ENCODE measurements around the gene UBE2E2.
"Not testable (repeated sequence)": the region's sequence is repeated elsewhere in the genome, so short reads cannot be mapped to it uniquely, and the experiment has no call there.

The UBE2E2 gene

GRCh38 chr3:23594894-23595670 is 392.0 kb downstream of the UBE2E2 start:
- no peak for DNase-seq

DNA sequence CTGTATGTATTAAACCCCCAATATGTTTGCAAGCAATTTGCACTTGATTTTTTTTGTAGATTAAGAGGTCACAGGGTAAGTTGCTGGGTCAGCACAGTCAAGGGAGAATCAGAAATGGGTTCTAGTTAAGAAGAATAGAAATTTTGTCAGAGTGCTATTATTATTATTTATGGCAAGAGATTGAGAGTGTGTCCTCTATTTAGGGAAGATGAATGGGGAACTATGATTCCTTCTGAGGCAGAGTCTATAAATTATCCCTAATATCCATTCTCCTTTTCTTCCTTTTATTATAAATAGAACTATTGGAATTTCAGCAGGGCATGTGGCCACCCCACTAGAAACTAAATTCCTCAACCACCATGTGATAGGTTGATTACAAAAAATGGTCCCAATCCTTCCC is 392.7 kb downstream of the UBE2E2 start:
- DNase-seq: no peak

DNA sequence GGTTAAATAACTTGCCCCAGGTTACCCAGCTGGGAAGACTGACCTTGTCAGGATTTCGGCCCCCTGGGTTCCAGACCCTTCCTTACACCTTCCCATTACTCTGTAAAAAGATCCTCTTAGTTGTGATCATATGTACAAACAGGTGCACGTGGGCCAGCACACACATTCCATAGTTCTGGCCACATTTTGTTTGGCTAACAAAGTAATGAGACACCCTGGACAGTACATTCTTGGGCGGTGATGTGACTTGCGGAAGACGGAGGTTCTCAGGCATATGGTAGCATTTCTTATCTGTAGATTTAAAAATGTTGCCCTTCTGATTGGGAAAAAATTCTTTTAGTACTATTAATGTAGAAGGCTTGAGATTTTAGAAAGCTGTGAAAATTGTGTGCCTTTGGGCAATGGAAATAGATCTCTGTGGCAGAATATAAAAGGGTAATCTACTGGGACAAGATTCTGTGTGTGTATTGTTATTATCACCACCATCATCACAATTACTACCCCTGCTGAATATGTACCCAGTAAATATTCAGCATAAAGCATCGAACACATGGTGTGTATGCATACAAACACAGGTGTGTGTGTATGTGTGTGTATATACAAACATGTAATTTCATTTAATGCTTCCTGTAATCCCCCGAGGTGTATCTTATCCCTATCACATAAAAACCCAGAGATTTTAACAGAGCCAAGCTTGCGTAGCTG is 397.2 kb downstream of the UBE2E2 start:
- DNase-seq: no peak

DNA sequence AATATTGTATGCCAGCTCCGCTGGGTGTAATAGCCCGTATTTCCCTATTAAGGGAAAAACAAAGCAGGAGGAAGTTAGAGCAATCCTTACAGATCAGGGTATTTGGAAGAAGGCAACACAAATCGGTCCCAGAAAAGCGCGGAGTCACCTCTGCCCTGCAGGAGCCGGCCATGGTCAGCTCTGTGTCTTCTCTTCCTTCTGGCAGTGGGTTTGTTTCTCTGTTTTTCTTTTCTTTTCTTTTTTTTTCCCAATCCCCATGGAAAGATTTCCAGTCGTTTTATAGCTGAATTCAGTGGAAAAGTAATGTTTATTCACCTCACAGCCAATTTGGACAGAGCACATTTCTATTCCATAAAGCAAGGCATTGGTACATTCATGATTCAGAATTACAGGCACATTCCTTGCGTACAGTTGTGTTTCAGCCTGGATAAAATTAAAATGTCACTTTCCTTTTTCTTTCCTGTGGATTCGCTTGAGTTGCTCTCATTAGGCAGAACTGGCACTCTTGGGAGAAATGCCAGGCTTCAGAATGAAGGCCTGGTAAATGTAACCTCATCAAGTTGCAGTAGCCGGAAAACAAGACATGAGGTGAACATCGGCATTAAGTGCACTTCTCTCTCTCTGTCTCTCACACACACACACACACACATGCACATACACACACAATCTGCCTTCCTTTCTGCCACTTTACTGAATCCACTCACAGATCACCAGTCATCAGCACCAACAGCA is 398.1 kb downstream of the UBE2E2 start:
- no peak for DNase-seq

GRCh38 chr3:23602971-23603370 is 399.8 kb downstream of the UBE2E2 start:
- no peak for DNase-seq

DNA sequence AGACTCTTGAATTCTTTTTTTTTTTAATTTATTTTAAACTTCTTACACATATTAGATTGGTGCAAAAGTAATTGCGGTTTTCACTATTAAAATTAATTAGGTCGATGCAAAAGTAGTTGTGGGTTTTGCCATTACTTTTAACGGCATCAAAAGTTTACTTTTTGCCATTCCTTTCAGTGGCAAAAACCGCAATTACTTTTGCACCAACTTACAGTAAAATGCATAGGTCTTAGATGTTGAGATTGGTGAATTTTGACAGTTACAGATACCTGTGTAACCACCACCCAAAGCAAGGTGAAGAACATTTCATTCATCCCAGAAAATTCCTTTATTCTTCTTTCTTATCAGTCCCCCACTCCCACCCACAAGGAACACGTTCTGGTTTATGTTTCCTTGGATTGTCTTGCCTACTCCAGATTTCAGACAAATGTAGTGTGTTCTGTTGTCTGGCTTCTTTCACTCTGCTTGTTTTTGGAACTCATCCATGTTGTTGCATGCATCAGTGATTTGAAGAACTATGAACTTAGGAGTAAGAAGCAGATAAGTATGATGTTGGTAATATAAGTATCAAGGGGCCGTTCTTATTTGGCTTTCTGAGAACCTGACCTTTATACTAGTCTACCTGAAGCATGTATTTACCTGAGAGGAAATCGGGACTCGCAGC is 404.2 kb downstream of the UBE2E2 start:
- DNase-seq: no peak

DNA sequence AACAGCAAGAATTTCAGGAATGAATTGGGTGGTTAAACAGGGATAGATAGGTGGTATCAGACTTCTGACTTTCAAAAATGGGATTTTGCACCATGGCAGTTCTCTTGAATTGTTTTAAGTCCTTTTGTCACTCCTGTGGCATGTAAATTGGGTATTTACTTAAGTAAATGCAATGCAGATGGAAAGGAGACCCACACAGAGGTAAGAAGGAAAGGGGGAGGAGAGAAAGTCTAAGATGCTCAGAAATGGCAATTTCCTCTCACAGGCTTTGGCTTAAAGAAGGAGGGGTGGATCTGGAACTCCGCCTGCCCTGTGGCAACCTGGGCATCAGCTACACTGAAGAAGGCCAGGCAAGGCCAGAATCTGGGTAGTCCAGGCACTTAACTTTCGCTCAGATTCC is 405.5 kb downstream of the UBE2E2 start:
- DNase-seq: no peak

GRCh38 chr3:23611737-23612295 is 408.7 kb downstream of the UBE2E2 start:
- DNase-seq: no peak

DNA sequence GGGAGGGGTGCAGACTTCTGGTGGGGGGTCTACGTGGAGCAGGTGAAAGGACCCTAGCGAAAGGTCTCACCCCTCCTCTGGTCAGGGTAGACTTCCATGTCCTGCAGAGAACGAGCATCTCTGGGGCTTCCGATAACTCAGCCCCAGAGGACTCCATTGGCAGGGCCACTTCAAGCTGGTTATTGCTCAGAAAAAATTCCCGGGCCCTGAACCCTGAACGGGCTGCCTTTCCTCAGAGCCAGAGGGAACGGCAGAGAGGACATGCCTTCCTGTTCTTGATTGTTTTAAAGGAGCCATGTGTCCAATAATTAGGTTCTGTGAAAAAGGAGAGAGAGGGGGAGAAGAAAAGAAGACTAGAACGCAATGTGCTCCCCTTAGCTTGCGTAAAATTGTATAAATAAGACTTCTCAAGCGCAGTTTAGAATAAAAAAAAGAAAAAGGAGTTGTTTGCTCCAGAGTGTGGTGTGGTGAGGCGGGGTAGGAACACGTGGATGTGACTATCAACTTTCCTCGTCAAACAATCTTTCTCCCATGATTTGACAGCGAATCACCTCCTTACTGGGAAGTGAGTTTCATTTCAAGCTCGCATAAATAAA is 409.3 kb downstream of the UBE2E2 start:
- DNase-seq: no peak

DNA sequence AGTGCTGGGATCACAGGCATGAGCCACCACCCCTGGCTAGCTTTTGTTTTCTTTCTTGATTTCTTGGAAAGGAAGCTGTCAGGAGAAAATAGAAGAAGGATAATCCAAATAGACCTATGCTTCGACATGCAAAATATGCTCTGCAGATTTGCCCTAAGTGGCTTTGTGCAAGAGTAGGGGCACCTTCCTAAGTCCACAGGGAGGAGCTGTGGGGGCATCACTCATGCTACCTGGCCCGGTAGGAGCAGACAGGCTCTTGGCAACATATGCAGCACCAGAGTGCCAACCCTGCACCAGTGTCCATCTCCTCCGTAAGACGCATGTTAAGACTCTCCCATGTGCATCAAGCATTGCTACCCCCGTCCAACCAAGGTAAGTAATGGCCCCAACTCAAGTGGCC is 411.9 kb downstream of the UBE2E2 start:
- no peak for DNase-seq

DNA sequence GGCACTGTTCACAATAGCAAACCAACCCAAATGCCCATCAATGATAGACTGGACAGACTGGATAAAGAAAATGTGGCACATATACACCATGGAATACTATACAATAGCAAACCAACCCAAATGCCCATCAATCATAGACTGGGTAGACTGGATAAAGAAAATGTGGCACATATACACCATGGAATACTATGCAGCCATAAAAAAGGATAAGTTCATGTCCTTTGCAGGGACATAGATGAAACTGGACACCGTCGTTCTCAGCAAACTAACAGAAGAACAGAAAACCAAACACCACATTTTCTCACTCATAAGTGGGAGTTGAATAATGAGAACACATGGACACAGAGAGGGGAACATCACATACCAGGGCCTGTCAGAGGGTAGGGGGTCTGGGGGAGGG is 415.3 kb downstream of the UBE2E2 start:
- DNase-seq: not testable (repeated sequence)

DNA sequence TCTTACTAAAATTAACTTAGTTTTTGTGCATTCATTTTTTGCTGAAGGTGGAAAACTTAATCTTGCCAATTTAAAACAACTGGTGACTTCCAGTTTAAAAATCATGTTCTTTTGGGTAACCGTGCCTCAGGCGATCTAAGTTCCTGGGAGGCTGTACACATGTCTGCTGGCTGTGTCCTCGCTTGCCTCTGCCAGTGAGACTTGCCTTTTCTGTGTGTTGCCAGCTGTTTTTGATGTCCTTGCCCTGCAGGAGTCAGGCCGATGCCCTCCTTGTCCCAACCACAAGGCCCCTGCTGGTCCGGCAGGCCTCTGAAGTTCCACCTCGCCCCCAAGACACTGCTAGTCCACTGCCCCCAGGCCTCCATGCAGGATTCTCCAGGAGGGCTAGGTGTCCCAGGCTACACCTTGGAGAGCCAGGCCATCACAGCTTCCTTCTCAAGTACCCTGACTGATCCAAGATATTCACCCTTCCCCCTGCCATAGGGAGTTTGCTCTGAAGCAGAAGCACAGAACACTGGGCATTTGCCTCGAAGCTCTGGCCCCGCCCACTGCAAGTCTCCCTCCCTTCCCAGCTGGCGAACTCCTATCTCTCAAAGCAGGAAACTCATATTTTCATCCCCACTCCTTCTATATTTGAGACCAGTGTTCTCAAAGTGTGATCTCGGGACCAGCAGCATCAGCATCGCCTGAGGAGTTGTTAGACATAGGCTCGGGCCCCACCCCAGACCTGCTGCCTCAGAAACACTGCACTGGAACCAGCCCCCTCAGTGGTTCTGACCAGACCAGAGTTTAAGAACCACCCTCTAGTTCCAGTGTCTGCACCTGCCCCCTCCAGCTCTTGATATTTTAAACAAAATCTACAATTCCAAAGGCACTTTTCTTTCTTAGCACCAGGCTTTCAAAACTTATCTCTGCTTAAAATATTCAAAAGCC is 416.8 kb downstream of the UBE2E2 start:
- DNase-seq: no peak

- DNase-seq: no peak
These were observed 417.5 kb downstream of the UBE2E2 start for GRCh38 chr3:23620638-23621015.

GRCh38 chr3:23623844-23624243 is 420.7 kb downstream of the UBE2E2 start:
- no peak for DNase-seq

DNA sequence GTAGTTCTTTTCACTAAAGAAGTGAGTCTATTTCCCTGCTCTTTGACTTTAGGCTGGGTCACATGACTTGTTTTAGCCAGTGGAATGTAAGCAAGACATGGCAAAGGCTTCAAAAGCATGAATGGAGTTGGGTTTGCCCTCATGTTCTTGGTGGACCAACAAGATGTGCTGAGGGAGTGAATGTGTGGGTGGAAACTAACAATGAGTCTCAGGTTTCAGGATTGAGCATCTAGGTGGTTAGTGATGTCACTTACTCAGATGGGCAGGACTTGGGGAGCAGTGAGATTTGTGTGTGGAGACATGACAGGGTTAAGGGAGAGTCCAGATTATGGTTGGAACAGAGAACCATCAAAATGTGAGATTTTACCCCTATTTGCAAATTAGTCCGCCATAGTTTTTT is 421.2 kb downstream of the UBE2E2 start:
- DNase-seq: no peak

DNA sequence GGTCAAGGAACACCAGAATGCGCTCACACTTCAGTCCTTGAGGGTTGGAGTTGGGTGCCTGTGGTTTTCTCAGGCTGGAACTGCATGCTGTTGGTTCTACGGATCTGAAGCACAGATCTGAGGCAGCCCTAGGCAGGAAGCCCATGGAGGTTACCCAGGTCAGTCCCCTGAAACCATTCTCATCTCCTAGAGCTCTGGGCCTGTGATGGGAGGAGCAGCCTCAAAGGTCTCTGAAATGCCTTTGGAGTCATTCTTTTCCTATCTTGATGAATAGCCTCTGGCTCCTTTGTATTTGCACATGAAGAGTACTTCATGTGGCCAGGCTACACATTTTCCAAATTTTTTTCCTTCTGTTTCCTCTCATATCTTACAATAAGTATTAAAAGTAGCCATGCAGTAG is 423.3 kb downstream of the UBE2E2 start:
- DNase-seq: no peak

- no peak for DNase-seq
These were observed 426.2 kb downstream of the UBE2E2 start for GRCh38 chr3:23629181-23629894.

- no peak for DNase-seq
These were observed 430.3 kb downstream of the UBE2E2 start for GRCh38 chr3:23633261-23633960.

DNA sequence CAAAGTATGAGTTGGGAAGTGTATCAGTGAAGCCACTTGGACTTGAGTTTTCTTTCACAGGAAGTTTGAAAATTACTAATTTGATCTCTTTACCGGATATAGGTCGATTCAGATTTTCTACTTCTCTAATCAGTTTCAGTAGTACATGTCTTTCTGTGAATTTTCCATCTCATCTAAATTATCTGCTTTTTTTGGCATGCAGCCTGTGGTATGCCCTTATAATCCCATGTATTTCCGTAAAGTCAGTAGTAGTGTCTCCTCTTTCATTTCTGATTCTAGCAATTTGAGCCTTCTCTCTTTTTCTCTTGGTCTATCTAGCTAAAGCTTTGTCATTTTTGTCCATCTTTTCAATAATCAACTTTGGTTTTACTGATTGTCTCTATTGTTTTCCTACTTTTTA is 434.2 kb downstream of the UBE2E2 start:
- DNase-seq: no peak
